HepG2 (cell line): ENCODE results near the gene CTRL. TPM values are rescaled to one million over a fixed set of nuclear protein-coding genes. Genes with fewer than 3 reads are reported as not detected.
A peak's percentile ranks its signal among the peaks of the same experiment; 100 is the strongest.

Experiments
- ATAC-seq: fragments of 200-7000 bp; cut with Tn5 transposase; 3 replicates; pipeline ENCODE4 v1.9.1; 2020; ENCODE audit warnings: mild to moderate bottlenecking, moderate library complexity
- BruUV-seq: library from RNA; stranded (reverse); fragments of 400-500 nt; replicated peaks from 2 replicates; lab custom pipeline; 2021; lab: Mats Ljungman, UMichigan
- CTCF ChIA-PET: fragments of 300-600 bp; formaldehyde crosslinking; extraction: SDS; loops from one replicate; lab custom pipeline; 2021; ENCODE audit warnings: low total read pairs, inconsistent platforms, low intra/inter-chr PET ratio; lab: Yijun Ruan, JAX
- POLR2A ChIA-PET: fragments of 350-600 bp; sonication (Branson Sonifier 250); formaldehyde crosslinking; loops from one replicate; lab custom pipeline; 2020; ENCODE audit warnings: antibody characterized with exemption, inconsistent platforms; lab: Yijun Ruan, JAX
- DNase-seq: peaks from one replicate; pipeline ENCODE4 v3.0.0-alpha.2; 2015; ENCODE audit warnings: low spot score
- FAIRE-seq: peaks from 3 replicates; lab custom pipeline; 2011; peaks lifted over from hg19 to GRCh38; lab: Jason Lieb, UNC
- H2AFZ ChIP-seq: one replicate; pipeline ENCODE4 v1.6.1; 2011; ENCODE audit warnings: low read length, inconsistent platforms
- H3K27ac ChIP-seq: fragments of 300-600 bp; 3 replicates; pipeline ENCODE4 v1.8.0; 2011; ENCODE audit warnings: mixed run types, mild to moderate bottlenecking, mixed read lengths, low read length, inconsistent platforms; ENCODE audit not compliant: insufficient read depth; ENCODE audit errors: extremely low read length
- H3K27me3 ChIP-seq, 2 experiments: fragments of 200-600 bp in 1 of 2; 2 replicates in 1 of 2; 3 replicates in 1 of 2; pipeline versions ENCODE4 v1.6.0 to v1.8.0; 2011; ENCODE audit warnings: low read length in 2 of 2, mild to moderate bottlenecking in 2 of 2, moderate library complexity in 2 of 2, inconsistent platforms in 1 of 2; ENCODE audit not compliant: insufficient read depth in 2 of 2, control insufficient read depth in 1 of 2
- H3K36me3 ChIP-seq, 2 experiments: fragments of 200-600 bp in 1 of 2; replicated peaks in 1 of 2; 2 replicates in 1 of 2; 3 replicates in 1 of 2; pipeline versions ENCODE4 v1.5.1 to v1.8.0; 2011; ENCODE audit warnings: low read length in 2 of 2, inconsistent platforms in 1 of 2; ENCODE audit not compliant: insufficient read depth in 2 of 2, control insufficient read depth in 1 of 2
- H3K4me1 ChIP-seq: 2 replicates; pipeline ENCODE4 v1.5.1; 2012; ENCODE audit warnings: low read length, inconsistent platforms; ENCODE audit not compliant: insufficient read depth
- H3K4me2 ChIP-seq: 2 replicates; pipeline ENCODE4 v1.6.0; 2011; ENCODE audit warnings: low read depth, low read length, inconsistent platforms
- H3K4me3 ChIP-seq, 3 experiments: fragments of 200-600 bp in 1 of 3; sonication (generic), shearing (Covaris generic) in 1 of 3; replicated peaks in 1 of 3; 2 replicates each; pipeline ENCODE4 v1.5.1; 2011 to 2016; ENCODE audit warnings: low read length in 3 of 3, inconsistent platforms in 2 of 3, low read depth in 2 of 3, mild to moderate bottlenecking in 2 of 3, control low read depth in 1 of 3, mixed read lengths in 1 of 3; ENCODE audit not compliant: insufficient read depth in 1 of 3
- H3K79me2 ChIP-seq: one replicate; pipeline ENCODE4 v1.6.1; 2011; ENCODE audit warnings: low read length, inconsistent platforms; ENCODE audit not compliant: insufficient read depth
- H3K9ac ChIP-seq: 2 replicates; pipeline ENCODE4 v1.6.0; 2011; ENCODE audit warnings: mild to moderate bottlenecking, low read depth, low read length, inconsistent platforms; ENCODE audit not compliant: insufficient read depth
- H3K9me3 ChIP-seq: 2 replicates; pipeline ENCODE4 v1.5.1; 2012; ENCODE audit warnings: mild to moderate bottlenecking, low read length
- H4K20me1 ChIP-seq: 2 replicates; pipeline ENCODE4 v1.6.0; 2011; ENCODE audit warnings: inconsistent platforms, mild to moderate bottlenecking, low read length, moderate library complexity; ENCODE audit not compliant: insufficient read depth
- AGO2 ChIP-seq: fragments of 200-400 bp; formaldehyde crosslinking; optimal IDR thresholded peaks from 2 replicates; pipeline ENCODE3; 2017; ENCODE audit warnings: mild to moderate bottlenecking, low read depth, low read length, moderate library complexity
- LCORL ChIP-seq, 2 experiments: fragments of 450-650 bp in 1 of 2; sonication (generic) in 1 of 2; formaldehyde crosslinking in 1 of 2; IDR thresholded peaks; 2 replicates each; pipeline versions ENCODE4 v1.5.0 to v1.6.1; 2017 to 2020; ENCODE audit warnings: antibody characterized with exemption in 1 of 2, missing genetic modification reagents in 1 of 2
- MIER3 ChIP-seq: IDR thresholded peaks from 2 replicates; pipeline ENCODE4 v1.6.1; 2016; ENCODE audit warnings: missing compliant biosample characterization, borderline replicate concordance
- NRL ChIP-seq: sonication (generic); formaldehyde crosslinking; IDR thresholded peaks from 2 replicates; pipeline ENCODE4 v1.5.0; 2020; ENCODE audit warnings: missing genetic modification reagents, mild to moderate bottlenecking, moderate library complexity, borderline replicate concordance
- ZBTB49 ChIP-seq: sonication (generic); formaldehyde crosslinking; IDR thresholded peaks from 2 replicates; pipeline ENCODE4 v1.4.0; 2020; ENCODE audit warnings: missing genetic modification reagents, borderline replicate concordance
- ZFP36L1 ChIP-seq: sonication (generic); formaldehyde crosslinking; IDR thresholded peaks from 2 replicates; pipeline ENCODE4 v1.8.0; 2022; ENCODE audit warnings: mild to moderate bottlenecking, missing genetic modification reagents, moderate library complexity
- ZNF567 ChIP-seq: sonication (generic); formaldehyde crosslinking; IDR thresholded peaks from 2 replicates; pipeline ENCODE4 v1.8.1; 2023; ENCODE audit warnings: mild to moderate bottlenecking, missing genetic modification reagents, borderline replicate concordance
- ZNF619 ChIP-seq: sonication (generic); formaldehyde crosslinking; IDR thresholded peaks from 2 replicates; pipeline ENCODE4 v1.4.0; 2020; ENCODE audit warnings: mild to moderate bottlenecking, missing genetic modification reagents
- WGBS: methylation state at CpG from one replicate; pipeline ENCODE4 v1.1.6; 2017; ENCODE audit warnings: low lambda C conversion rate; 5-methylcytosine and 5-hydroxymethylcytosine counted together
- in situ Hi-C: cut with HindIII; loops from 2 replicates; pipeline ENCODE4 v1.10.0; 2017; ENCODE audit warnings: low pct_unique_long_range_greater_than_20kb; ENCODE audit not compliant: extremely low pct_ligation_motif_present
- intact Hi-C: fragments of 100-400 bp; cut with micrococcal nuclease; formaldehyde crosslinking; loops from one replicate; pipeline ENCODE4 v1.10.0; 2022; ENCODE audit not compliant: unreplicated experiment
- polyA plus RNA-seq, 8 experiments: library from polyadenylated mRNA; depleted of rRNA in 3 of 8; stranded (reverse) in 7 of 8; unstranded in 1 of 8; fragments of >200 nt; fragmentation: Illumina TruSeq in 4 of 8; extraction: Trizol in 4 of 8; gene quantifications; 2 replicates each; pipeline versions ENCODE4 v1.2.1 to v1.2.3, GENCODE V29; 2011 to 2016; ENCODE audit warnings: low read depth in 4 of 8, missing spikeins in 1 of 8, mixed read lengths in 1 of 8; ENCODE audit not compliant: insufficient read depth in 1 of 8
- total RNA-seq, 5 experiments: library from RNA; depleted of rRNA; stranded (reverse); fragments of >200 nt; fragmentation: Illumina TruSeq; extraction: Trizol; gene quantifications; 2 replicates each; pipeline ENCODE4 v1.2.3, GENCODE V29; 2016; ENCODE audit warnings: low read depth in 1 of 5

Gene CTRL
- total and polyA plus RNA-seq, 2 of the 13 experiments (the other 11 are each of a cell fraction or from before 2014, with no cell fraction given): 1.9 to 2.7 TPM

DNA sequence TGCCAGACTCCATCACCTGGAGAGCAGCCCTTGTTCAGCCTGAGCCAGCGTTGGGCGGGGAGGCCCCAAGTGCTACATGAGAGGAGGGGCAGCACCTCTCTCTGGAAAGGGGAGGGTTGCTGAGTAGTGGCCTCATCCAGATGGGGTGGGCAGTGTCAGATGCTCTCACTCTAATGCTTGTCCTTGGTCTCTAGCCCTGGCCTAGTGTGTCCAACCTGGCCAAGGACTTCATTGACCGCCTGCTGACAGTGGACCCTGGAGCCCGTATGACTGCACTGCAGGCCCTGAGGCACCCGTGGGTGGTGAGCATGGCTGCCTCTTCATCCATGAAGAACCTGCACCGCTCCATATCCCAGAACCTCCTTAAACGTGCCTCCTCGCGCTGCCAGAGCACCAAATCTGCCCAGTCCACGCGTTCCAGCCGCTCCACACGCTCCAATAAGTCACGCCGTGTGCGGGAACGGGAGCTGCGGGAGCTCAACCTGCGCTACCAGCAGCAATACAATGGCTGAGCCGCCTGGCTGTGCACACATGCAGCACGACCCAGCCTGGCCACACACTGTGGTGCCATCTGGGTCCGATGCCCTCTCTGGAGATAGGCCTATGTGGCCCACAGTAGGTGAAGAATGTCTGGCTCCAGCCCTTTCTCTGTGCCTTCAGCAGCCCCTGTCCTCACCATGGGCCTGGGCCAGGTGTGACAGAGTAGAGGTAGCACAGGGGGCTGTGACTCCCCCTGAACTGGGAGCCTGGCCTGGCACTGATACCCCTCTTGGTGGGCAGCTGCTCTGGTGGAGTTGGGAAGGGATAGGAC lies 4.3 kb downstream of the CTRL start (continued):
- TF ChIP-seq AGO2 (peak; percentile 72), ZBTB49 (no peak)

DNA sequence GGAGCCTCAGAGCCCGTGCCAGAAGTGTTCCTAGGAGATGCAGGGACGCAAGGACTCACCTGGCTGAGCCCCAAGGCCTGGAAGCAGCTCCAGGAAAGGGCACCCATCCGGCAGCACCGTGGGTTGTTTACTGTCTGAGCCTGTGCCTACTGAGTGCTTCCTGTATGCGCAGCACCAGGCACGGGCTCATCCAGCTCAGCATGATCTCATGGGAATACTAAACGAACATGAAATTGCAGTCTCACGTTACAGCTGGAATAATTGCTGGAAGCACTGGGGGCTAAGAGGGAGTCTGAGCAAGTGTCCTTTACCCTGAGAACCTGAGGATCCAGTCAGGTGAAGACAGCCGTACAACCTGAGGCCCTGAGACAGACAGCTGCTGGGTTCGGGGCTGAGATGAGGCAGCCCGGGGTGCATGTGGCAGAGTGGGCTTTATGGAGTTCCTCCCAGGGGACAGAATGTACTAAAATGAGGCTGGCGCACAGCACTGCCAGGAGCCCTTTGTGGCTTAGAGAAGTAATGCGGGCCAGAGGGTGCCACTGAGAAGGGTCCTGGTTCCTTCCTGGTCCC lies 5.4 kb downstream of the CTRL start:
- intact Hi-C loops: loop anchor here (5.0 kb wide), 1 partner anchor 254 kb away; no protein-coding TSS in a partner anchor
- H3K9ac ChIP-seq: no peak overlapping the region
- FAIRE-seq: no peak
- no peak for DNase-seq
- no peaks in the 10 kb centered on the region for H3K9me3 ChIP-seq
- CTCF ChIA-PET: interaction anchor here (1.5 to 5.5 kb wide), 2 partner anchors 42 to 110 kb away, joined by 9 to 63 read pairs; partner anchors contain the start of gene NRN1L
- no peak overlapping the region for H3K4me3 ChIP-seq
- 89% methylated on average over 10 of the region's 13 CpGs for WGBS
- H3K79me2 ChIP-seq: no peaks in the 10 kb centered on the region
- no peak overlapping the region for H3K4me2 ChIP-seq
- H3K36me3 ChIP-seq: peaks cover 27 to 37% of the 10 kb centered on the region in 2 experiments
- in situ Hi-C loops: loop anchor here (5.0 kb wide), 2 partner anchors 39 to 109 kb away; no protein-coding TSS in a partner anchor
- ATAC-seq: peak; percentile 43
- H2AFZ ChIP-seq: no peak overlapping the region
- H3K27ac ChIP-seq: no peak overlapping the region
- BruUV-seq: no TSS peak
- no peak for TF ChIP-seq NRL (CRISPR knock-in tag)
- no peak for TF ChIP-seq ZFP36L1 (CRISPR knock-in tag)
- no peak for TF ChIP-seq ZNF567
- TF ChIP-seq MIER3: no peak
- TF ChIP-seq ZNF619 (CRISPR knock-in tag): no peak
- no peak for TF ChIP-seq LCORL (IDR thresholded peaks at IDR 0.05)
- TF ChIP-seq LCORL (CRISPR knock-in tag; IDR thresholded peaks at IDR 0.05): no peak
- no peaks in the 10 kb centered on the region for H3K4me1 ChIP-seq
- H4K20me1 ChIP-seq: no peaks in the 10 kb centered on the region; the same call in 1 of the 2 replicates
- POLR2A ChIA-PET: interaction anchor here (1.6 kb wide), 1 partner anchor 9 kb away, joined by 3 read pairs; no protein-coding TSS in a partner anchor
- no peaks in the 10 kb centered on the region for H3K27me3 ChIP-seq
